GM21381 (cell line): Measurements from ENCODE around the gene ATXN2.
A peak's percentile ranks its signal among the peaks of the same experiment; 100 is the strongest.

Experiments
- ATAC-seq: cut with Tn5 transposase; IDR thresholded peaks from one replicate; pipeline ENCODE4 v1.9.1; 2021; ENCODE audit warnings: mild to moderate bottlenecking, moderate library complexity; ENCODE audit not compliant: unreplicated experiment

Gene ATXN2

DNA sequence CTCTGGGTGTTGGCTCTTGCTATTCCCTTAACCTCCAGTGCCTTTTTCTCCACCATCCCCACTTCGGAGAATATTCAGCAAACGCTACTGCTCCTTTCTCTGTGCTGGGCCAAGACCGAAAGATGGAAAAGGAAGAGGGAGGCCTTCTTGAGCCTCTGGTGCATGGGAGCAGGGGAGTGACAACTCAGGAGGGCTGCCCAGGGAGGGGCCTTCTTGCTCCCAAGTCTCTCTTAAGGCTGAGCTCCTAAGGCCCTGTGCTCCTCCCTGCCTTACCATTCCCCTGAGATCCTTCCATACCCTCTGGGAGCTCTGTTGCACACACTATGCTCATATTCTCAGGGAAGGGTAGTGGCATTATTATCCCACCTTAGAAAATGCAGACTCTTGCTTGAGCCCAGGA is 158.5 kb downstream of the ATXN2 start:
- ATAC-seq: no peak

- no peak for ATAC-seq
These were observed 159.0 kb downstream of the ATXN2 start for GRCh38 chr12:111440152-111440551.

DNA sequence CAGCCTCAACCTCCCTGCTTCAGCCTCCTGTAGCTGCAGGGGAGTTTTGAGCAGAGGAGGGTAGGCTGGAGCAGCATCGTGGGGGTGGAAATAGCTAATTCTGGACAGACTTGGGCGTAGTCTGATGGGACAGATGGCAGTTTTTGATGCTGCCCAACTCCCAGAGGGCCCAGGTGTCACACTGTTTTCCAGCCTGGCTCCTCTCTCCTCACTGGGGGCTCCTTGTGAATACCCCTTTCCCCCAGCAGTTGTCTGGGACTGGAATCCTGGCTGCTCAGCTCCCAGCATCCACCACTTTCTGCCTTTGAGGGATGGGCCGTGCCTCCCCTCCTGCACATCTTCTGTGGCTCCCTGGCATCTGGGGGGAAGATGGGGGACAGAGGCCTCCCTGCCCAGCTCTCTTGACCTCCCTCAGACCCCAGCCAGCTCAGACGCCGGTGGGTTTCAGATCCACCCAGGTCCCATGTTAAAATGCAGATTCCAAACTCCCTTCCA is 159.4 kb downstream of the ATXN2 start:
- no peak for ATAC-seq

DNA sequence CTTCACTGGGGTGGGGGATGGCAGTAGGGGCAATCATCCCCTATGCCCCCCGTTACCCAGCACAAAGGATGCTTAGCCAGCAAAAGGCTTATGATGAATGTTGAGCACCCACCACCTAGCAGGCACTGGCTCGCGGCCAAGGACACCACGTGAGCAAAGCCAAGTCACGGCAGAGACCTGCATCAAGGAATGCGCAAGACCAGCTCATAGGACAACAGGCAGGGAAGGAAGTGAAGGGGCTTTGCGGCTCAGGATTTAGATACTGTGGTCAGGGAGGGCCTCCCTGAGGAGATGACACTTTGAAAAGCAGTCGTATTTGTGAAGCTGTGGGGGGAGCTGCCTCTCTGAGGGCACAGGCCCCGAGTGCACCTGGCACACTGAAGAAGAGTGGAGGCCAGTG is 160.6 kb downstream of the ATXN2 start:
- ATAC-seq: no peak

GRCh38 chr12:111437816-111438454 is 161.2 kb downstream of the ATXN2 start:
- no peak for ATAC-seq

- ATAC-seq: no peak
These were observed 162.3 kb downstream of the ATXN2 start for GRCh38 chr12:111436811-111437210.

DNA sequence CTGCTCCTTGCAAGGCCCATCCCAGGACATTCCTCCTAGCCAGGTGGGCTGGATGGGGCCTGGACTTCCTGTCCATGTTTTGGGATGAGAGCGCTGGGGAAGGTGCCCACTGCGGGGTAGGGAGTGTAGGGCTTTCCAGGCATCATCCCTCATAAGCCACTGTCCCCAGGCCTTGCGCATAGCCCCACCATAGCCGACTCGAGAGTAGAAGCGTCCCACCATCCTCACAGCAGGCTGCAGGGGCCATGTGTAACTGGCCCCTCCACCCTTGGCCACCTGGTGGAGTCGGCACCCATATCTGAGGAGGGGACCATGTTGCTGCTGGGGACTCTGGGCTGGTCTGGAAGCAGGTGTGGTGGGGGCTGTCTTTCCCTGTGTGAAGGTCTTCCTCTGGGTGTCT is 162.8 kb downstream of the ATXN2 start:
- no peak for ATAC-seq

DNA sequence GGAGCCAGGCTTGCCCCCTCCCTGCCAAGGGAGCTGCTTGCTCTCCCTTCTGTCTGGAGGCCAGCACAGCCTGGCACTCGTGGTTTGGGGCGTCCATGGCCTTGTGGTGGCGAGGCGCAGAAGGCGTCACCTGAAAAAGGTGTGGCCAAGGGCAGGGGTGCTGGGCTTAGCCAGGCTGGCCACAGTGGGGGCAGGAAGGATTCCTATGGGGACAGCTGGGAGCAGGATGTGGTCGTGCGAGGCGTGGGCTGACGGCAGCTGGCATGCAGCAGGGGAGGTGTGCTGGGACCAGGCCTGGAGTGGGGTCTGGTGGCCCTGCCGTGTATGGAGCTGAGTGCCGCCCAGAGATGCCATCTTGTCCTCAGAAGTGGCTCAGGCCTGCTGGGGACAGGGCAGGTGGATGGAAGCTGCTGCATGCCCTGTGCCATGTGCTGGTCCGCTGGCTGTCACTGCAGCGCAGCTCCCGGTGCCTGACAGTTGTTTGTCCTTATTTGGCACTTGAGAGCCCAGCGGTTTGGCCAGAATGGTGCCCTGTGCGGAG is 163.4 kb downstream of the ATXN2 start:
- ATAC-seq: no peak

DNA sequence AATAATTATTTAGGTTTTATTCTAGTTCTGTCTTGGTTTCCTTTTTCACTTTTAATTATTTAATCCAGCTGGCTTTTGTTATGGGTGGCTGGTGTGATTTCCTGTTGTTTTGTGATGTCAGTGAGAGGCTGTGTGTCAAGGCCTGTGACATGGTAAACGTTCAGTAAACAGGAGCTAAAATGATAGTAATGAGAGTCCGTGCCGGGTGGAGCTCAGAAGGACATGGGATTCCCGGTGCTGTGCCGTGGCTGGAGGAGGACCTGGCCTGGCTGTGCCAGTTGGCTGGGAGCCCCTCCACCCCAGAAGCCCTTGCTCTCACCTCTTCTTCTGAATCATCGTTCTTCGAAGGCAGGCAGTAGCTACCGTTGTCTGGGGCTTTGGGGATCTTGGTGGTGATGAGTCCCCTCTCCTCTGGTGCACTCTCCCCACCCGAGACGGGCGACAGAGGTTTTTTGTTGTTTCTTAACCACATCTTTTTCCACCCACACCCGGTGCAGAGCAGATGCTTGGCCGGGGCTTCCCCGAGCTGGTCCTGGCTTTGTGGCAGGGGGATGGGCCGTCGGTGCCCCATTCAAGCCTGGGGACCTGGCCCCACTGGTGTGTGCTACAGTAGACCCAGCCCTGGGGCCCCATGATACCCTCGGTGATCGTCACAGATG is 164.3 kb downstream of the ATXN2 start:
- ATAC-seq: peak; percentile 61

GRCh38 chr12:111434049-111434448 is 165.1 kb downstream of the ATXN2 start:
- ATAC-seq: no peak

DNA sequence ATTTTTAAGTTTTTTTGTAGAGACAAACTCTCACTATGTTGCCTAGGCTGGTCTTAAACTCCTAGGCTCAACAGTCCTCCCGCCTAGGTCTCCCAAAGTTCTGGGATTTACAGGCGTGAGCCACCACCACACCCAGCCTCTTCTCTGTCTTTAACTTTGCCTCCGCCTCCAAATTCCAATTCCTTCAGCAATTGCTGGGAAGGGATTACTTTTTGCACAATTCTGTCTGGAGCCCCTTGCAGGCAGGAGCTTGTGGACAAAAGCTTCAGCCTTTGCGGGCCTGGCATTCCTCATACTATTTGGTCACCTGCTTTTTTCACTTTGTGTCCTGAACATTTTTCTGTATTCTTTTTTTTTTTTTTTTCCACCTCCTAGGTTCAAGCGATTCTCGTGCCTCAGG is 167.3 kb downstream of the ATXN2 start:
- no peak for ATAC-seq

DNA sequence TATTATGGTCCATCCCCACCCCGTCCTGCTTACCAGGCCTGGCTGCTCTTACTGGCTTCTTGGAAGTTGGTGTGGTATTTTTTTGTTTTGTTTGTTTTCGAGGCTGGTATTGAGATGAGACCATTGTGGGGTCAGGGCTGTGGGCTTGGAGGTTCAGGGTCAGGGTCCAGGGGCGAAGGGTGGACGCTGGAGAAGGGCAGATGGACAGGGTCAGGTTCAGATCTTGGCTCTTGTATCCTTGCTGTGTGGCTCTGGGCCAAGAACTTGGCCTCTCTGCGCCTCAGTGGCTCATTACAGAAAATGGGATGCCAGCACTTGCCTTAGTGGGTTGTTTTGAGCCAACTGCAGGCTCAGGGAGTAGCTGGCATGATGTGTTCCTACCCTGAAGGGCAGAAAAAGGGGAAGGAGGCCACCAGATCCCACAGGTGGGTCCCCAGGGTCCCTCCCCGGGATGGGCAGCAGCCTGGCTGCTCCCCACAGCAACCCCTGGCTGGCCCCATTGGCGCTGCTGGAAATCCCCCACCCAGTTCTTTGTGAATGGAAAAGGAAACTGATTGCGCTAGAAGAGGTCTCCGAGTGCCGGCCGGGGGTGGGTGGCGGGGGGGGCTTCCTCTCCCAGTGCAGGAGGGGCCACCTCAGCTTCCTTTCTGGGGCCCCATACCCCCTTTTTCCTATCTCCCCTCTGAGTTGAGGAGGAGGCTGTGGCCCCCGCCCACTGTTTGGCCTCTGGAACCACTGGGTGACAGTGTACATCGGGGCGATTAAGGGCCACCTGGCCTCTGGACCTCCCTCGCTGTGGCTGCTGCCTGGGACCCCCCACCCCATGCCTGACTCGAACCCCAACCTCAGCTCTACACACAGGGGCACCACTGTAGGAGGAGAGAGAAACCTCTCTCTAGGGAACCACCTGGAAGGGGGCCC is 168.4 kb downstream of the ATXN2 start:
- no peak for ATAC-seq

- ATAC-seq: no peak
These were observed 169.2 kb downstream of the ATXN2 start for GRCh38 chr12:111429828-111430432.

- no peak for ATAC-seq
These were observed 170.4 kb downstream of the ATXN2 start for GRCh38 chr12:111428728-111429175.

DNA sequence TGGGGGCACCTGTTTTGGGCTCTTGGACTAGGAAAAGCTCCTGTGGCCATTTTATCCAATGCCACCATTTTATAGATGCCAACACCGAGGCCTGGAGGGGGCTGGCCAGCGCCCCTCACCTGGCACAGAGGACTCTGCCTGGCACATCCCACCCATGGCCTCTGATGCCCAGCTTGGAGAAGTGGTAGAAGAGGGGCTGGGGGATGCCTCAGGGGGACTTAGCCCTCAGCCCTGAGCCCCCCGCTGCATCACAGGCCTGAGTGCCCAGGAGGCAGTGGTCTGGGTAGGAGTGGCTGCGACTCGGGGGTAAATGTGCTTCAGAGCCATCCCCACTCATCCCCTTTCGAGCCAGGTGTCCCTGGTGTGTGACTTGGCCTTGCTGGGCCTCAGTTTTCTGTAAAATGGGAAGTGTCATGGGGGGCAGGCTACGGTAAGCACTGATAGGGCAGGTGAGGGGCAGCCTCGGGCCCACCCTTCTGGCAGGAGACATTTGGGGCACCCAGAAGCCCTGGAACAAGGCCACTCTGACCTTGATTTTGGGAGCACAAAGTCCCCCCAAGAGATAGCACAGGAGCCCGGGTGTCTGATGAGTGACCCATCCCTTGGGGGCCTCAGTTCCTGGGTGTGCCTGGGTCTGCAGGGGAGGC is 170.9 kb downstream of the ATXN2 start:
- no peak for ATAC-seq

DNA sequence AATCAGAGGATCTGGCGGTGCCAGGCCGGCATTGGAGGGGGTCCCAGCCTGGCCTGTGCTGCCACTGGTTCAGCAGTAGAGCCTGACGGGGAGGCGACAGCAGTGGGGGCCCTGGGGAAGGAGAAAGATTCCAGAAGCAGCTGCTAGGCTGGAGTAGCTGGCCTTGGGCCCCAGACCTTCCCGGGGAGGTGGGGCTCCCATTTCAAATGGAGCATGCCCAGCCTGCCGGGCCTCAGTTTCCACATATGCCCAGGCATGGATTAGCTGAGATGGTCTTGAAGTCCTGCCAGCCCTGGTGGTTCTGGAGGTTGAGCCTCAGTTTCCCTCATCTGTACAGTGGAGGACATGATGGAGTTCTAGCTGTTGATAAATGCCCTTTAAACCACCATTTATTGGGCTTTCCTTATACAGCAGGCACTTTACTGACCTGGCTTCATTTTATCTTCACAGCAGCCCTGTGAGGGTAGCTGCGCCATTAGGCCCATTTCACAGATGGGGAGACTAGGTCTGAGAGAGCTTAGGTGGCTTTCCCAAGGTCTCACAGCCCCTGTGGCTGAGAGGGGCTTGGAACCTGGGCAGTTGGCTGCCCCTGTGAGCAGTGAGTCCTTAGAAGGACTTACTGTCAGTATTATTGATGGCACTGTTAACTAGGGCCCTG is 171.6 kb downstream of the ATXN2 start:
- ATAC-seq: no peak

GRCh38 chr12:111426344-111427185 is 172.6 kb downstream of the ATXN2 start:
- ATAC-seq: no peak

GRCh38 chr12:111425655-111426054 is 173.5 kb downstream of the ATXN2 start:
- ATAC-seq: no peak

GRCh38 chr12:111424793-111425251 is 174.3 kb downstream of the ATXN2 start:
- no peak for ATAC-seq
